ENCODE data around the gene FHL2.

The FHL2 gene

GRCh38 chr2:105418522-105418921 lies 19.7 kb upstream of the FHL2 start:
- no peak for DNase-seq

- DNase-seq: no peak
Observed at GRCh38 chr2:105417857-105418436, 19.1 kb upstream of the FHL2 start.

- DNase-seq: no peak
Observed at GRCh38 chr2:105416156-105416555, 17.3 kb upstream of the FHL2 start.

GRCh38 chr2:105415007-105415406 lies 16.2 kb upstream of the FHL2 start:
- no peak for DNase-seq

GRCh38 chr2:105413206-105413605 lies 14.4 kb upstream of the FHL2 start:
- DNase-seq: no peak

GRCh38 chr2:105412584-105412983 lies 13.7 kb upstream of the FHL2 start:
- no peak for DNase-seq

- DNase-seq: no peak
Observed at GRCh38 chr2:105411720-105412407, 13.0 kb upstream of the FHL2 start.

- DNase-seq: no peak
Observed at GRCh38 chr2:105410554-105410953, 11.7 kb upstream of the FHL2 start.

- DNase-seq: no peak
Observed at GRCh38 chr2:105409717-105410116, 10.9 kb upstream of the FHL2 start.

- DNase-seq: no peak
Observed at GRCh38 chr2:105407946-105408743, 9.3 kb upstream of the FHL2 start.

- DNase-seq: no peak
Observed at GRCh38 chr2:105406221-105406620, 7.4 kb upstream of the FHL2 start.

- DNase-seq: no peak
Observed at GRCh38 chr2:105405291-105405690, 6.4 kb upstream of the FHL2 start.

- DNase-seq: no peak
Observed at GRCh38 chr2:105404736-105405135, 5.9 kb upstream of the FHL2 start.

- DNase-seq: no peak
Observed at GRCh38 chr2:105403783-105404698, 5.2 kb upstream of the FHL2 start.

- no peak for DNase-seq
Observed at GRCh38 chr2:105403241-105403782, 4.5 kb upstream of the FHL2 start.

GRCh38 chr2:105402809-105403208 lies 4.0 kb upstream of the FHL2 start:
- DNase-seq: no peak

- DNase-seq: no peak
Observed at GRCh38 chr2:105401867-105402266, 3.0 kb upstream of the FHL2 start.

- no peak for DNase-seq
Observed at GRCh38 chr2:105400138-105400540, 1.3 kb upstream of the FHL2 start.

- no peak for DNase-seq
Observed at GRCh38 chr2:105399207-105399861, 483 bp upstream of the FHL2 start.

GRCh38 chr2:105397953-105398335 lies 907 bp downstream of the FHL2 start:
- no peak for DNase-seq

GRCh38 chr2:105397025-105397722 lies 1.7 kb downstream of the FHL2 start:
- no peak for DNase-seq
